Endothelial cell of umbilical vein (primary cell): ENCODE measurements around the gene ABCC1. TPM values are rescaled to one million over a fixed set of nuclear protein-coding genes. Genes with fewer than 3 reads are reported as not detected.

ENCODE experiments used
- BruUV-seq: library from RNA; stranded (reverse); fragments of 400-500 nt; replicated peaks from 2 replicates; lab custom pipeline; 2021; lab: Mats Ljungman, UMichigan
- CTCF ChIA-PET: fragments of 300-600, 350-600 bp; sonication (Branson Sonifier 250); formaldehyde crosslinking; loops from one replicate; lab custom pipeline; 2021; ENCODE audit warnings: antibody characterized with exemption, inconsistent platforms; lab: Charles Lee
- POLR2A ChIA-PET: fragments of 300-600, 350-600 bp; sonication (Branson Sonifier 250); formaldehyde crosslinking; loops from one replicate; lab custom pipeline; 2021; ENCODE audit warnings: antibody characterized with exemption, inconsistent platforms; lab: Charles Lee
- DNase-seq: peaks from one replicate; pipeline ENCODE4 v3.0.0-alpha.2; 2011; ENCODE audit warnings: low read depth, low spot score
- FAIRE-seq: peaks from 2 replicates; lab custom pipeline; 2011; peaks lifted over from hg19 to GRCh38; lab: Jason Lieb, UNC
- H2AFZ ChIP-seq: 2 replicates; pipeline ENCODE4 v1.6.0; 2012; ENCODE audit warnings: low read depth, low read length, control low read depth, inconsistent platforms
- H3K27ac ChIP-seq: 2 replicates; pipeline ENCODE4 v1.5.1; 2011; ENCODE audit warnings: low read depth, mild to moderate bottlenecking, control low read depth, low read length, moderate library complexity; ENCODE audit not compliant: insufficient read depth
- H3K27me3 ChIP-seq, 2 experiments: 2 replicates each; pipeline versions ENCODE4 v1.6.0 to v1.6.1; 2011; ENCODE audit warnings: low read length in 2 of 2, mixed read lengths in 1 of 2; ENCODE audit not compliant: control insufficient read depth in 2 of 2, insufficient read depth in 2 of 2
- H3K36me3 ChIP-seq, 2 experiments: 2 replicates in 1 of 2; 3 replicates in 1 of 2; pipeline ENCODE4 v1.5.1; 2011; ENCODE audit warnings: low read length in 2 of 2, mild to moderate bottlenecking in 1 of 2, moderate library complexity in 1 of 2; ENCODE audit not compliant: control insufficient read depth in 2 of 2, insufficient read depth in 2 of 2; ENCODE audit errors: extremely low read depth in 1 of 2
- H3K4me1 ChIP-seq: 3 replicates; pipeline ENCODE4 v1.5.1; 2011; ENCODE audit warnings: mild to moderate bottlenecking, low read length; ENCODE audit not compliant: control insufficient read depth, insufficient read depth; ENCODE audit errors: extremely low read depth
- H3K4me2 ChIP-seq: 2 replicates; pipeline ENCODE4 v1.6.1; 2011; ENCODE audit warnings: low read length, control low read depth, mixed read lengths; ENCODE audit not compliant: insufficient read depth
- H3K4me3 ChIP-seq, 3 experiments: fragments of 200-600 bp in 1 of 3; sonication (generic), shearing (Covaris generic) in 1 of 3; replicated peaks in 1 of 3; 2 replicates each; pipeline ENCODE4 v1.5.1; 2011 to 2016; ENCODE audit warnings: control low read depth in 3 of 3, low read length in 3 of 3, mild to moderate bottlenecking in 2 of 3, inconsistent platforms in 1 of 3, low read depth in 1 of 3, moderate library complexity in 1 of 3; ENCODE audit not compliant: insufficient read depth in 1 of 3
- H3K79me2 ChIP-seq: 2 replicates; pipeline ENCODE4 v1.6.0; 2012; ENCODE audit warnings: low read length, inconsistent platforms; ENCODE audit not compliant: control insufficient read depth, insufficient read depth
- H3K9ac ChIP-seq: replicated peaks from 2 replicates; pipeline ENCODE3; 2011; ENCODE audit warnings: low read length, control low read depth; ENCODE audit not compliant: insufficient read depth; ENCODE audit errors: extremely low read depth
- H3K9me1 ChIP-seq: replicated peaks from 3 replicates; pipeline ENCODE4 v1.6.0; 2011; ENCODE audit warnings: mild to moderate bottlenecking, low read length; ENCODE audit not compliant: control insufficient read depth, insufficient read depth; ENCODE audit errors: extremely low read depth
- H3K9me3 ChIP-seq: replicated peaks from 2 replicates; pipeline ENCODE4 v1.5.1; 2012; ENCODE audit warnings: low read length, inconsistent platforms; ENCODE audit not compliant: control insufficient read depth, insufficient read depth
- H4K20me1 ChIP-seq: replicated peaks from 2 replicates; pipeline ENCODE3; 2011; ENCODE audit warnings: mild to moderate bottlenecking, low read length; ENCODE audit not compliant: control insufficient read depth, insufficient read depth; ENCODE audit errors: extremely low read depth
- EZH2 ChIP-seq: IDR thresholded peaks from 2 replicates; pipeline ENCODE4 v1.6.1; 2012; ENCODE audit warnings: borderline replicate concordance, low read depth, mild to moderate bottlenecking, moderate library complexity, low read length, inconsistent platforms; ENCODE audit not compliant: severe bottlenecking
- FOS ChIP-seq: IDR thresholded peaks from 2 replicates; pipeline ENCODE4 v1.6.1; 2011; ENCODE audit warnings: mild to moderate bottlenecking, low read length, moderate library complexity, borderline replicate concordance; ENCODE audit not compliant: insufficient read depth
- GATA2 ChIP-seq: IDR thresholded peaks from 2 replicates; pipeline ENCODE4 v1.7.0; 2011; ENCODE audit warnings: low read depth, mild to moderate bottlenecking, moderate library complexity, mixed read lengths, low read length; ENCODE audit not compliant: insufficient read length, insufficient read depth
- JUN ChIP-seq: IDR thresholded peaks from 2 replicates; pipeline ENCODE4 v1.6.1; 2011; ENCODE audit warnings: borderline replicate concordance, low read depth; ENCODE audit not compliant: insufficient read length, insufficient read depth
- MYC ChIP-seq: IDR thresholded peaks from one replicate; pipeline ENCODE4 v1.6.1; 2011; ENCODE audit warnings: mild to moderate bottlenecking, low read depth, low read length
- POLR2A ChIP-seq: IDR thresholded peaks from 2 replicates; pipeline ENCODE4 v1.6.1; 2012; ENCODE audit warnings: low read depth, mild to moderate bottlenecking, control low read depth, low read length
- POLR2AphosphoS5 ChIP-seq: IDR thresholded peaks from 2 replicates; pipeline ENCODE4 v1.6.1; 2012; ENCODE audit warnings: low read depth, mild to moderate bottlenecking, control low read depth, low read length, moderate library complexity; ENCODE audit not compliant: insufficient read depth
- dilution Hi-C: fragments of 300-500 bp; cut with MboI; formaldehyde crosslinking; loops from one replicate; pipeline ENCODE4 v1.15.0; 2019; ENCODE audit warnings: low sequenced_read_pairs; ENCODE audit not compliant: extremely low pct_ligation_motif_present
- intact Hi-C: fragments of 100-400 bp; cut with micrococcal nuclease; formaldehyde crosslinking; loops from one replicate; pipeline ENCODE4 v1.10.0; 2022
- polyA plus RNA-seq, 4 experiments: library from polyadenylated mRNA; depleted of rRNA in 3 of 4; stranded (reverse) in 3 of 4; unstranded in 1 of 4; fragments of >200 nt; gene quantifications; 2 replicates each; pipeline versions ENCODE4 v1.2.1 to v1.2.3, GENCODE V29; 2011 to 2012; ENCODE audit warnings: missing spikeins in 1 of 4
- total RNA-seq: library from RNA; stranded (reverse); gene quantifications from 2 replicates; pipeline ENCODE4 v1.2.3, GENCODE V29; 2021
- TF ChIP-seq, protein P1 (sequence below), 2 donors: IDR thresholded peaks; 1 replicate in 1 of 2; 2 replicates in 1 of 2; pipeline ENCODE4 v1.5.1; 2011; ENCODE audit warnings: low read length in 2 of 2, mild to moderate bottlenecking in 2 of 2, moderate library complexity in 2 of 2, control low read depth in 1 of 2, inconsistent platforms in 1 of 2, low read depth in 1 of 2; ENCODE audit not compliant: insufficient read depth in 1 of 2; ENCODE audit errors: extremely low read depth in 1 of 2
- TF ChIP-seq, protein P2 (sequence below): IDR thresholded peaks from 2 replicates; pipeline ENCODE4 v1.6.1; 2011; ENCODE audit not compliant: insufficient read depth, insufficient read length

Gene ABCC1
- total and polyA plus RNA-seq, 2 donors (not counting 3 experiments of a cell fraction or from before 2014, with no cell fraction given) = 46.1 to 89.2 TPM

DNA sequence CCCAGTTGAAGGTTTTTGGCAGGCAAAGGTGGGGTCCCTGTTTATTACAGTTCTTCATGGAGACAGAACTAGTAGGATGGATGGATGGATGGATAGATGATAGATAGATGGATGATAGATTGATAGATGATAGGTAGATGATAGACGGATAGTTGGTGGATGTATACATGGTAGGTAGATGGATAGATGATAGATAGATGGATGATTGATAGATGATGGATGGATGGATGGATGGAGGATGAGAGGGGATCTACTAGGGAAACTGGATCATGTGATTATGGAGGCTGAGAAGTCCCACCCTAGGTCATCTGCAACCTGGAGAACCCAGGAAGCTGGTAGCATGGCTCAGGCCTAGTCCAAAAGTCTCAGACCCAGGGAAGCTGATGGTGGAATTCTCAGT is 88.6 kb downstream of the ABCC1 start:
- DNase-seq (no peak), FAIRE-seq (no peak)
- Histone ChIP-seq H3K27ac (no peak overlapping the region), H3K9me3 (no peaks in the 10 kb centered on the region), H3K4me2 (no peak overlapping the region), H3K9me1 (no peaks in the 10 kb centered on the region), H2AFZ (no peak overlapping the region), H3K36me3 (peaks cover 19 to 31% of the 10 kb centered on the region in 2 experiments), H3K4me1 (no peaks in the 10 kb centered on the region), H3K27me3 (no peaks in the 10 kb centered on the region), H3K9ac (no peak overlapping the region), H3K79me2 (peaks cover 8% of the 10 kb centered on the region), H4K20me1 (peaks cover 2% of the 10 kb centered on the region), H3K4me3 (no peak overlapping the region)
- TF ChIP-seq, protein P1, sequence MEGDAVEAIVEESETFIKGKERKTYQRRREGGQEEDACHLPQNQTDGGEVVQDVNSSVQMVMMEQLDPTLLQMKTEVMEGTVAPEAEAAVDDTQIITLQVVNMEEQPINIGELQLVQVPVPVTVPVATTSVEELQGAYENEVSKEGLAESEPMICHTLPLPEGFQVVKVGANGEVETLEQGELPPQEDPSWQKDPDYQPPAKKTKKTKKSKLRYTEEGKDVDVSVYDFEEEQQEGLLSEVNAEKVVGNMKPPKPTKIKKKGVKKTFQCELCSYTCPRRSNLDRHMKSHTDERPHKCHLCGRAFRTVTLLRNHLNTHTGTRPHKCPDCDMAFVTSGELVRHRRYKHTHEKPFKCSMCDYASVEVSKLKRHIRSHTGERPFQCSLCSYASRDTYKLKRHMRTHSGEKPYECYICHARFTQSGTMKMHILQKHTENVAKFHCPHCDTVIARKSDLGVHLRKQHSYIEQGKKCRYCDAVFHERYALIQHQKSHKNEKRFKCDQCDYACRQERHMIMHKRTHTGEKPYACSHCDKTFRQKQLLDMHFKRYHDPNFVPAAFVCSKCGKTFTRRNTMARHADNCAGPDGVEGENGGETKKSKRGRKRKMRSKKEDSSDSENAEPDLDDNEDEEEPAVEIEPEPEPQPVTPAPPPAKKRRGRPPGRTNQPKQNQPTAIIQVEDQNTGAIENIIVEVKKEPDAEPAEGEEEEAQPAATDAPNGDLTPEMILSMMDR (IDR thresholded peaks at IDR 0.05; ENCODE audit: extremely low read depth in 1 of 2, insufficient read depth in 1 of 2, low read depth in 1 of 2, low read length in 2 of 2) = no peak
- TF ChIP-seq FOS (no peak), EZH2 (no peak), POLR2AphosphoS5 (no peak), MYC (no peak), JUN (no peak), GATA2 (no peak), POLR2A (no peak)
- TF ChIP-seq, protein P2, sequence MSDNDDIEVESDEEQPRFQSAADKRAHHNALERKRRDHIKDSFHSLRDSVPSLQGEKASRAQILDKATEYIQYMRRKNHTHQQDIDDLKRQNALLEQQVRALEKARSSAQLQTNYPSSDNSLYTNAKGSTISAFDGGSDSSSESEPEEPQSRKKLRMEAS = no peak
- ChIA-PET POLR2A (no interaction called here), CTCF (no interaction called here)
- dilution Hi-C loops (no loop called here), intact Hi-C loops (no loop called here)
- no TSS peak for BruUV-seq
